NOMO-1 treated with dmso at 0.1 percent for 144 hours (cell line): ENCODE results near the gene SARDH.

Source experiments
- DNase-seq: peaks from one replicate; lab custom pipeline; 2025; ENCODE audit not compliant: unreplicated experiment; lab: John Stamatoyannopoulos, UW

The SARDH gene, protein sequence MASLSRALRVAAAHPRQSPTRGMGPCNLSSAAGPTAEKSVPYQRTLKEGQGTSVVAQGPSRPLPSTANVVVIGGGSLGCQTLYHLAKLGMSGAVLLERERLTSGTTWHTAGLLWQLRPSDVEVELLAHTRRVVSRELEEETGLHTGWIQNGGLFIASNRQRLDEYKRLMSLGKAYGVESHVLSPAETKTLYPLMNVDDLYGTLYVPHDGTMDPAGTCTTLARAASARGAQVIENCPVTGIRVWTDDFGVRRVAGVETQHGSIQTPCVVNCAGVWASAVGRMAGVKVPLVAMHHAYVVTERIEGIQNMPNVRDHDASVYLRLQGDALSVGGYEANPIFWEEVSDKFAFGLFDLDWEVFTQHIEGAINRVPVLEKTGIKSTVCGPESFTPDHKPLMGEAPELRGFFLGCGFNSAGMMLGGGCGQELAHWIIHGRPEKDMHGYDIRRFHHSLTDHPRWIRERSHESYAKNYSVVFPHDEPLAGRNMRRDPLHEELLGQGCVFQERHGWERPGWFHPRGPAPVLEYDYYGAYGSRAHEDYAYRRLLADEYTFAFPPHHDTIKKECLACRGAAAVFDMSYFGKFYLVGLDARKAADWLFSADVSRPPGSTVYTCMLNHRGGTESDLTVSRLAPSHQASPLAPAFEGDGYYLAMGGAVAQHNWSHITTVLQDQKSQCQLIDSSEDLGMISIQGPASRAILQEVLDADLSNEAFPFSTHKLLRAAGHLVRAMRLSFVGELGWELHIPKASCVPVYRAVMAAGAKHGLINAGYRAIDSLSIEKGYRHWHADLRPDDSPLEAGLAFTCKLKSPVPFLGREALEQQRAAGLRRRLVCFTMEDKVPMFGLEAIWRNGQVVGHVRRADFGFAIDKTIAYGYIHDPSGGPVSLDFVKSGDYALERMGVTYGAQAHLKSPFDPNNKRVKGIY

DNA sequence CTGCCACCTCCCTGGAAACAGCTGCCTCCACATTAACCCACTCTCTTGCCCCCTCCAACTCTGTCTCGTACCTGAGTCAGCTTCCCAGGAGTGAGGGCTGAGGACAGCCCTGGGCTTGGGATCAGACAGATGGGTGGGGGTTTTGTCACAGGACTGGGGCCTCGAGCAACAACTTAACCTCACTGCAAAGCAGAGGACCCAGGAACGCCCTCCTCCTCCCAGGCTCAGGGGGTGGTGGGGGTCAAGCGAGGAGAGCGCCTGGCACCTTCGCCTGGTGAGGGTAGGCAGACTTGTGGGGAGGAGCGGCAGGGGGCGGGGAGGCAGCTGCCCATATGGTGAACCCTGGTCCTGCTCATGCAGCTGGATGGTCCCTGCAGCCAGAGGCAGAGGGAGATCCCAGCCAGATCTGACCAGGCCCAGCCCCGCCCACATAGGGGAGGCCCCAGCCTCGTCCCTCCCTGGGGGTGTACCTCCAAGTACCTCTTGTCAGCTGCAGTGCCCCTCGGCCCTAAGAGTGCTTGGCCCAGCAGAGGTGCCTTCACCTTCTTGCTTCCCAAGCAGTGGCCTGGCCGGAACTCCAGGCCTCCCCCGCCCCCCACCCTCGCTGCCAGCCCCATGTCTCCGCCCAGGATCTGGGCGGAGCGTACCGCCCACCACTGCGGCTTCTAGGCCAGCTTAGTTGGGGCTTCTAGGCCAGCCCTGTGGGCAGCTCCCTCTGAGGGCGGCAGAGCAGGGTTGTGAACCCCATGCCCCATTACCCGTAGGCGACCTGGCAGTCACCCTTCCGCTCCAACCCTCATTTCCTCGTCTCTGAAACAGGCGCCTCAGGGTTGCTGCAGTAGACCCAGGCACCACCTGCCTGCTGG, at the start of gene SARDH:
Gene SARDH (minus strand): TSS at position 579 of the 866 bp plus-strand sequence. CDS start 4,179 bp downstream, outside the sequence.
- DNase-seq = peak; percentile 38

DNA sequence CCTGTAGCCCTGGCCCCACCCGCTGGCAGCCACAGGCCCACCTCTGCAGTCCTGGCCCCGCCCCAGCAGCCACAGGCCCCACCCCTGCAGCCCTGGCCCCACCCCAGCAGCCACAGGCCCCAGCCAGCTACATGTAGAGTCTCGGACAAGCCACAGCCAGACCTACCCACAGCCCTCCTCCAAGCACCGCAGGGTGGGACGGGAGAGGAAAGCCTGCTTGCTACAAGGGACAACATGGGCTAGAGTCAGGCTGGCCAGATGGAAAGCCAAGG, 49.5 kb upstream of the SARDH start:
- DNase-seq = peak; percentile 79

DNA sequence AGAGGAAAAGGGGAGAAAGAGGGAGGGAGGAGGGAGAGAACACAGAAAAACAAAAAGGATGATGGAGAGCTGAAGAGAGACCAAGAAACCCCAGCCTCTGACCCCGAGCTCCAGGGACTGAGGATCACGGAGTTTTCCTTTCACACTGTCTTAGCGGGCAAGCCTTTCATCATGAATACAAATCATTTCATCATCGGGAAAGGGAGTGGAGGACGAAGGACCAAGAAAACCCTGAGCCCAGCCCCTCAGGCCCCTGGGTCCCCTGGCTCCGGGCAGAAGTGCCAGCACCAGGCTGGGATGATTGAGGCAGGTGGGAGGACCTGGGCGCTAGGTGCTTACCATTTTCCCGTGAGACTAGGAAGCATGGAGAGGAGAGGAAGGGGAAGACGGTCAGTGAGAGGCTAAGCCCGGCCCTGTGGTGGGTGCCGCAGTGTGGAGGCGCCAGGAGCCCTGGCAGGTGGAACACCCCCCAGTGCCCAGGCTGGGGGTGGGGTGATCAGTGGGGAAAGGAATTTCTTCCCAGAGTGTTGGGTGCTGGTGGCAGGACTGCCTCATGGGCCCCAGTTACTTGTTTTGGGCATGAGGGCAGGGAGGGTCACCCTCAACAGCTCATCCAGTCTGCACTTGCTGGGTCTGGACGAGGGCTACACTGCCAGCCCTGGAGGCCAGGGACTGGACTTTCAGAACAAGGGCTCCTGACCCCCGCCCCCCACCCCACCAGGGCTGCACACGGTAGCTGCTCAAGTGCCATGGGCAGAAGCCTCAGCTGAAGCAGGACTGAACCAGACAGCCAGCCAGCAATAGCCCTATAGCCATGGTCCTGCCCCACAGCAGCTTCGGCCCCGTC, 49.0 kb upstream of the SARDH start:
- no peak for DNase-seq

DNA sequence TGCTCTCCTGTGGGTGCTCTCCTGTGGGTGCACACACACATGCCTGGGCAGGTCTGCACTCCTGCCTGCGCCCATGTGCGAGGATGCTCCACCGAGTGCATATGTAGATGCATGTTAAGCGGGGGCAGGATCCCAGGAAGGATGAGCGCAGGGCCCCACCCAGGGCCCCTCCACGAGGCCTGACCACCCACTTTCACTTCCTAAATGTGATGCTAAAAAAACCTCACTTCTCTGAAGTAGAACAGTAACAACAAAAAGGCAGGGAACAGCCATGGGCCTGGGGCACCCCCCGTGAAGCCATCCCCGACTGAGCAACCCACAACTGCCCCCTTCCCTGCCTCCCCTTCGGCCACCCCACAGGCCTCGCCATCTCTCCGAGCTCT, 48.2 kb upstream of the SARDH start:
- peak; percentile 60 for DNase-seq

DNA sequence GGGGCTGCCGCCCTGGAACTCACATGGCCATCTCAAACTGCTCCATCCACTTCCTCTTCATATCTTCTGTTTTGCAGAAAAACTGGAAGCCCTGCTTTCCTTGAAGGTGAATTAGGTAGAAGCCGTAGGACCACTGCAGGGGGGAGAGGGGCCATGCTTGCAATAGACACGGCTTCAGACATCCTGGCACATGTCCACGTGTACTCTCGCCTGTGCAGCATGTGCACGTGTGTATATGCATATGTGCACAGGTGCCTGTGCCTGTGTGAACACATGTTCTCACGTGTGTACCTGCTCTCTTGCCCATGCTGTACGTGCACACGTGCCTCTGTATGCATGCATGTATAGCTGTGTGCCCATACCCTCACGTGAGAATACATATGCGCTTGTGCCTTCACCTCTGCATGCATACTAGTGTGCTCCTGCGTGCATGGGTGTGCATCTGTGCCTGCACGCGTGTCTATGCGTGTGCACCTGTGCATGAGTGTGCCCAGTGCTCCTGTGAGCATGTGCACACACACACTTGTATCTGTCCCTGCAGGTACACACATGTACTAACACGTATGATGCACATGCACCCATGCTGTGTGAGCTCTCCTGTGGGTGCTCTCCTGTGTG, 47.7 kb upstream of the SARDH start:
- DNase-seq = no peak

DNA sequence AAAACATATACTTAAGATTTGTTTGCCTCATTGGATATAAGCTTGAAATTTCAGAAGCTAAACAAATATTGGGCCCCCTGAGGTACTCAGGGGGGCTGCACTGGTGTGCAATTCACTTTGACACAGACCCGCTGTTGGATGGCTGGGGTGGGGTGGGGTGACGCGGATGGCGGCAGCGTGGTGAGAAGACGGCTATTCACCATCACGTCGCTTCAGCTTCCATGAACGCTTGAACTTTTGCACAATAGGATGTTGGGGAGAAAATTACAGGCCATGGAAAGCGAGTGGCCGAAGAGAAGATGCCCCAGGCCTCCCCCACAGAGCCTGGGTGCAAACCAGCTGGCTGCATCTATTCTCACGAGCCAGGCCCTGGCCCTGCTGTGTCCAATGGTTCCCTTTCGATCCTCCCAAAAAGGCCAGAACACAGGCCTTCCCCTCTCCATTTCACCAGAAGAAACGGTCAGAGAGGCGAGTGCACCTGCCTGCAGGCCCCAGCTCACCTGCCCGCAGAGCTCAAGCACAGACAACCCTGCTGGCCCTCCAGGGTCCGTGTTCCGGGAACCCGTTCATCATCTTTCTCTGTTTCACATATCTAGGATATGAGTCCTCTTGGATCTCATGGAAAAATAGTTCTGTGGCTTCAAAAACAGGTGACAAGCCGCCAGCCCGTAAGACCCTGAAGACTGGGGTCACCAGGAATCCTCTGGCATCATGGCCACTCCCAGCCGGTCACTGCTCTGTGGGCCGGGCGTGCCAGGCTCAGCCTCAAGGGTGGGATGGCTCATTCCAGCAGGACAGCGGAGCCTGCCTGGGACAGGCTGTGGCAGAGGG, 46.8 kb upstream of the SARDH start:
- no peak for DNase-seq

DNA sequence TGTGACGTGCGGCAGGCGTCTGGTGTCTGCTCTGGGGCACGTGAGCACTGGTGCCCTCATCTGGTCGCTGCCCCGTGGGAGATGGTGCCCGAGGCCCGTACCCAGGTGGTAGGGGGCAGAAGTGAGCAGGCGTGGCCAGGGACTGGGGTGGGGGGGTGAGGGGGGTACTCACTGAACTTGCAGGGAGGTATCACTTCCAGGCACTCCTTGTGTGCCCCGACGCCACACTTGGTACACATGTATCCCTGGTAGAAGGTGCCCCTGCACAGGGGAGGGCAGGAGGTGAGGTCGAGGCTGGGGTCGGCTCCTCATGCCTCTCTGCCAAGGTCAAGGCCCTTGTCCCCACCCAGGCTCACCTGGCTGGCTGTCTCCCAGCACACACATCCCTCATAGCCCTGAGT, 45.2 kb upstream of the SARDH start:
- DNase-seq = no peak

DNA sequence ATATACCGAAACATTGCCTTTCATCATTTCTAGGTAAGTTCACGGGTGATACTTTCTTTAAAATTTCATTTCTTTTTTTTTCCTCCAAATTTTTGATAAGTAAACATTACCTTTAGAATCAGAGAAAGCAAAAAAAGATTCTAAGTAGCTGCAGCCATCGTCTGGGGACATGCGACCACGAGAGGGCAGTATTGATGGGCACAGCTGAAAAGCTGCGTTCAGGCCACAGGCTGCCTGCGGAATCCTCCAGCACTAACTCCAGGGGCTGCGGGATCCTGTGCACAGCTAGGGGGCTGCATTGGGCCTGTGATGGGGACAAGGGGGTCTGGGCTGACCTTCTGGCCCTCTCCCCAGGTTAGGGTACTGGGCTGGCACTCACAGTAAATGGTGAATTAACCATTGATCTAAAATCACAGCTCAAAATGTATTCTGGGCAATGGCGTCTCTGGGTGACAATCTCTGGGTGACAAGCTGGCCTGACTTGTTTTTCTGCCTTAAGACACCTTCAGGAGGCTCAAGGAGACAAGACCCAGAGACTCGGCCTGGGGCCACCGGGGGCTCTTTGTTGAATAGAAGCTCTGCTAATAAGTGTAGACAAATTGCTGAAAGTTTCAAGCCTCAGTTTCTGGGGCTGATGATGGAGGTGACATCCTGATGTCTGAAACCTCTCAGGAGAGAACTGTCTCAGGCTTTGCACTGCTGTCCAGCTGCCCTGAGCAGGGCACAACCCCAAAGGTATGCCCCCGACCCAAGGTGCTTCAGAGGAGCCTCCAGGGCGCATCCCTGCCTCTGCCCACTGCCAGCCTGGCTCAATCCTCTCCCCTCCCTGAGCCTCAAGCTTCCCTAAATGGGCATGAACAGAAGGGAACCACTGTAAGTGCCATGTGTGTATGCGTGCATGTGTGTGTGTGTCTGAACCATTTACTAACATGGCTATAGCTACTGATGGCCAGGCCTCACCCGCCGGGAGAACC, 44.3 kb upstream of the SARDH start:
- DNase-seq = no peak

DNA sequence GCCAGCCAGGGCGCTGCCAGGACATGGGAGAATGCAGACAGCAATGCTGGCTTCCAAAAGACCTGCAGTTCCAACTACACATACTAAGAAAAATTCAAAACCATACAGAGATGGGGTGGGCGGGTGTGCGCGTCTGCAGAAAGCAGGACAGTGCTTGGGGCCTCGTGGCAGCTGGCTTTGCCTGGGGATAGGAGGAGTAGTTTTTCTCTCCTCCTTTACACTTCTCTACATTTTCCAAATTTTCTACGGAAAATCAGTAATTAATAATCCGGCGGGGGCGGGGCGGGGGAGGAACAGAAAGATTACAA, 43.6 kb upstream of the SARDH start:
- no peak for DNase-seq

DNA sequence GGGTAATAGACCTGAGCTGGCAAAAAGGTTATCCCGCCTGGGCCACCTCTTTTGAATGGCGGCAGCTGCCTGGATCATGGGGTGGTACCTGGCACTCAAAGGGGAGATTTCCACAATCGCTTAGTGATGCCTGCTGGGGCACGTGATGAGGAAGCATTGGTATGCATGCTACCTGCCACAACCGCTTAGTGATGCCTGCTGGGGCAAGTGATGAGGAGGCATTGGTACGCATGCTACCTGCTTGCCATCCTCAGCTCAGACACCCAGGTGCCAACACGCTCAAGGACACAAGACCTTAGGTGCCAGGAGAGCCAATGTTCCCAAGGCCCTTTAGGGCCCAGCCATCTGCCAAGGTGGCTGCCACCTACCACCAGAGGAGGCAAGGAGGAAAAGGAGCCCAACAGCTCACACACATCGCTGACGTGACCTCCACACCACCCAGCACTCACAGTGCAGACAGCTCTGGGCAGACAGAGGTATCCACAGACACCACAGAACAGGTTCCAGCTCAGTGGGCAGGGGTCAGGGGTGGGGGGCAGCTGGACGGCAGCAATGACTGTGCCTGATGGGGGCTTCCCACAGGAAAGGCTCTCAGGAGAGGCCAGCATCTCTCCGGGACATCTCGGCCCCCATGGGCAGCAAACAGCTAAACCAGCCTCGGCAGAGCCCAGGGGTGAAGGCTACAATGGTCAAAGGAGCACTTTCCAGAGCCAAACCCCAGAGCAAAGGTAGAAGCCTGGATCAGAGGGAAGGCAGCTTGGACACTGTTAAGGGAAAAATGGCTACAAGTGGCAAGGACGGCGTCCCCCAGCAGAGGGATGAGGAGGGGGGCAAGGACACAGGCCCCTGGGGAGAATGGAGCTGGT, 43.0 kb upstream of the SARDH start:
- no peak for DNase-seq

DNA sequence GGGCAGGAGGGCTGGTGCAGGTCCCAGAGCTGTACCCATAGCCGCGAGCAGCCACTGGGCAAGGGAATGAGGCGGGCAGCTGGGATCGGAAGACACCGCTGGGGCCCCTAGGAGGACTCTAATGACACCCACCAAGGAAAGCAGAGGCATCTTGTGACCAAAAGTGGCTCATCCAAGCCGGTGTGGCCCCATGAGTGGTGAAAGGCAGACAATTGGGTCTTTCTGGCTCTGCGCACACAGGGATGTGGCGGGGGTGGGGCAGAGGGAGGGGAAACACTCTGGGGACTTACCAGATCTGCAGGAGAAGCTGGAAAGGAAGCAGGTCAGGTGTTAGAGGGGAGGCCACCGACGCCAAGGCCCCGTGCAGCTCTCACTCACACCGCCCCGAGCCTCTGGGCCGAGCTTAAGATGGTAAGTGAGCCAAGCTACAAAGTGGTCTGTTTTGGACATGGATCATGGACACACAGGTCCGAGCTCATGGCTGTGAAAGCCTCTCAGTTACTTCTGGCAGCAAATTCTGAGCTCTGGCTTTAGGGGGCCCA, 42.3 kb upstream of the SARDH start:
- no peak for DNase-seq

DNA sequence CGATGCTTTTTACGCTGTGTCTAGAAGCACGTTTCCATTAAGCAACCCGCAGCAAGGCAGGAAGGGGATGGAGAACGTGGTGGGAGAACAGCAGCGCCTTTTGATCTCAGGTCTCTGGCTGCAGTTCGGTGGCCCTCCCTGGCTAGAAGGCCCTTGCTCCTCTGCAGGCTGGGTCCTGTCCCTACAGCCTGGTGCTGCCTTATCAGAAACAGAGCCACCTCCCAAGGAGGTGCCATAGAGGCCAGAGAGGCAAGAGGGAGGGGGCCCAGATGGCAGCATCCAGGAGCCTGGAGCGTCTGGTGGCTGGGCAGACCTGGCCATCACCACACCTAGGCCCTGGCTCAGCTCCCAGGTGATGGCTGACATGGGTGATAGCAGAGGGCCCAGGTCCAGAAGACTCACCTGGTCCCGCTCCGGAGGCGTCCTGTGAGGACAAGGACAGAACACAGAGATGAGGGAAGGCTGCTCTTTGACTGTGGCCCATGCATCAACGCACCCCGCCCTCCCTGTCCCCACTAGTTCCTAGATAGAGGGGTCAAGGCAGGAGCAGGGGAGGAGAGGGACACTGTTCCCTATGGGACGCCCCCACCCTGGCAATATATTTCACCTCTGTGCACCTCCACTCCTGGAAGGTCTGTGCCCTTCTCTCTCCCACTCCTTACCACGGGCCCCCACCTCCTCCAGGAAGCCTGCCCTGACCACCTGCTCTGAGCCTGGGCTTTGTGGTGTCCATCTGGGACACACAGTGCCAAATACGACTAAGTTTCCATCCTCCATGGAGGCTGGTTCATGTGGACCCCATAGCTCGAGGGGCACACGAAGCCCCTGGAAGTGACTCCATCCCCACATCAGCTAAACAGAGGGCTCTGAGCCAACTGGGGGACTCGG, 41.6 kb upstream of the SARDH start:
- no peak for DNase-seq

DNA sequence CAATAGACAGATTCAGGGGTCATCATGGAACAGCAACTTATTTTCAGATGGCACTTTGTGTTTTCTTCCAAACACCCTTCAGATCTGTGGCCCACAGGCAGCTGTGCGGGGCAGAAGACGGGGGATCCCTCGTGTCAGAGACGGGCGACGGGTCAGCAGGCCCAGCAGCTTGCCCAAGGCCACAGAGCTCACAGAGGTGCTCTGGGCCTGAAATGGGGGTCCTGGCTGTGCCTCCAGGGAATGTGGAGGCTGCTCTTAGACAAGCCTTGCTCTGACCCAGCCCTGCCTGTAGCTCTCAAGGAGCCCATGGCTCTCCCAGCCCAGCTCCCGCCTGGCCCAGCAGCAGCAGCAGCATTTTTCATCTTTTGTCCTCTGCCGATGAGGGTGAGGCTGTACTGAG, 40.9 kb upstream of the SARDH start:
- no peak for DNase-seq

DNA sequence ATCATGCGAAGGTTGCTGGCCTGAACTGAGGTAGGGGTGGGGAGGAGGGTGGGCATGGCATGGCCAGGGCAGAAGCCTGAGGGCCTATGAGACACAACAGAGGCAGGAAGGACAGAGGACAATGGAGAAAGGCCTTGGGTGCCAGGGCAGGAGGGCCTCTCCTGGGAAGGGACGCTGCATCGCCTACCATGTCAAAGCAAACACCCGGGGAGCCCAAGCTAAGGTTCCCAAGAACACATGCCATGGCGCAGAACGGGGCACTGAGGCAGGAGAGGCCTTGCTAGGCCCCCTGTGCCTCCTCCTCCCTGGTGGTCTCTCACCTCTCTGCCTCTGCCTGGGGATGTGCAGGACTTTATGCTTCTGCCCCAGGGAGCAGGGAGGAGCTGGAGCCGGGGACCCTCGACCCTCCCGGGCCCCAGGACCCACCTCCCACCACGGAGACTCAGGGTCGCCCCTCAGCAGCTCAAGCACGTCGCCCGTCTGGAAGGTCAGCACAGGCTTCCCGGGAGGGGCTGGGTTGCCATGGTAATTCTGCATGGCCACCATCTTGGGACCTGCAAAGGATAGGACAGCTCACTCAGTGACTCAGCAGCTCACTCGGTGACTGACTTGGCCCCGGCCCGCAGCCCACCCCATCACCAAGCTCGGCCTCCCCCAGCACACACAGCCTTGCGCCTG, 40.3 kb upstream of the SARDH start:
- DNase-seq = no peak

DNA sequence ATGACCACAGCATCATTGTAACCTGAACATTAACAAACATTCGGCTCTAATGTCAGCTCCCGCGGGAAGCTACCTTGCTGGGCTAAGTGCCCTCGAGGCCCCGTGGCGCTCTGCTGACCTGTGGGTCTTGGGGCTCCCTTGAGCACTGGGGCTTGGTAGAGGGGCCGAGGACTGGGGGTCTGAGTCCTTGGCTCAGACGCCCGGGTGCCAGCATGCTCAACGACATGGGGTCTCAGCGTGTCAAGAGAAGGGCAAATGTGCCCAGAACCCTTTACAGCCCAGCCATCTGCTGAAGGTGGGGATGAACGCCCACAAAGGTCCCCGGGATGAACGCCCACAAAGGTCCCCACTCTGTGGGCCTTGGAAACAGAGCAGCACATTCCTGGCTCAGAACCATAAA, 39.7 kb upstream of the SARDH start:
- no peak for DNase-seq
